GM20000 (cell line): ENCODE results near the gene SEBOX.

ENCODE experiments used
- DNase-seq: peaks from one replicate; pipeline ENCODE4 v3.0.0; 2012; ENCODE audit warnings: low spot score
- CTCF ChIP-seq: IDR thresholded peaks from 2 replicates; pipeline ENCODE4 v1.5.1; 2012; ENCODE audit warnings: mild to moderate bottlenecking, control low read depth; ENCODE audit errors: extremely low read depth, missing control alignments

SEBOX gene

GRCh38 chr17:28385406-28385805, 20.4 kb upstream of the SEBOX start:
- TF ChIP-seq CTCF: no peak
- no peak for DNase-seq

GRCh38 chr17:28385037-28385400, 20.0 kb upstream of the SEBOX start:
- TF ChIP-seq CTCF: no peak
- DNase-seq: no peak

- DNase-seq: peak; percentile 85
- no peak for TF ChIP-seq CTCF
Observed at GRCh38 chr17:28384281-28385036, 19.5 kb upstream of the SEBOX start.

GRCh38 chr17:28381141-28381825, 16.3 kb upstream of the SEBOX start:
- DNase-seq: peak; percentile 69
- peak; percentile 77 for TF ChIP-seq CTCF

GRCh38 chr17:28379814-28380801, 15.1 kb upstream of the SEBOX start:
- TF ChIP-seq CTCF: no peak
- DNase-seq: no peak

- DNase-seq: no peak
- no peak for TF ChIP-seq CTCF
Observed at GRCh38 chr17:28372945-28373274, 7.9 kb upstream of the SEBOX start.
